NCI-H146 treated with DMSO at 0.1 percent for 48 hours (cell line): ENCODE measurements around the gene COPS9.

Experiments
- DNase-seq: peaks from one replicate; lab custom pipeline; 2025; ENCODE audit not compliant: unreplicated experiment; lab: John Stamatoyannopoulos, UW

Gene COPS9

GRCh38 chr2:240121675-240122074 is 14.4 kb downstream of the COPS9 start:
- DNase-seq: no peak

- DNase-seq: no peak
Measured at GRCh38 chr2:240121190-240121589, 14.9 kb downstream of the COPS9 start.

- DNase-seq: no peak
Measured at GRCh38 chr2:240114233-240114632, 21.9 kb downstream of the COPS9 start.

DNA sequence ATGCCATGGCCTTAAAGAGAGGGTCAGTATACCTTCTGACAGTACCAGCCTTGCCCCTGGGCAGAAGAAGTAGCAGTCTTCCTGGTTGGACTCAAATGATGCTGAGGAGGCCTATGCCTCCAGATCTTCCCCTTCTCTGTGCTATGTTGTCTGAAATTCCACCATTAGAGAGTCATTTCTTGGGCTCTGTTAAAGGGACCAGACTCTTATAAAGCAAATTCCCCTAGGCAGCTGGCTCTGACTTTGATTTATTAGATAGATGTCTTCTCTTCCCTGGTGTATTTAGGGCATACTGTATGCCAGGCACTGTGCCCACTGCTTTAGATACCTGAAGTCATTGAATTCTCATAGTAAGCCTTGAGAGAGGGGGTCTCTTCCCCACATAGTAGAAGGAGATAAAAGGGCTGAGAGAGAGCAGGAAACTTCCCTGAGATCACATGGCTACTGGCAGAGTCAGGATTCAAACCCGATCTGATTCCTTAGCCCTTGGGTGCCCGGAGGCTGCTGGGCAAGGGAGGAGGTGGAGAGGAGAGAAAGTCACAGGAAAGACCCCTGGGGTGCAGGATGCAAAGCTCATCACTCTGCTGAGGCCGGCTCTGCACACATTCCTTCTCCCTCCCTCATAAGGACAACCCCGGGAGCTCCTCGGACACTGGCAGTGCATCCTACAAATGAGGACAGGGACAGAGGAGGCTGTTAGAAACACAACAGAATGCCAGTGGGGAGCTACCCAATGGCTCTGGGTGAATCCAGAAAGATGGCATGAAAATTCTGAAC is 23.0 kb downstream of the COPS9 start:
- no peak for DNase-seq

DNA sequence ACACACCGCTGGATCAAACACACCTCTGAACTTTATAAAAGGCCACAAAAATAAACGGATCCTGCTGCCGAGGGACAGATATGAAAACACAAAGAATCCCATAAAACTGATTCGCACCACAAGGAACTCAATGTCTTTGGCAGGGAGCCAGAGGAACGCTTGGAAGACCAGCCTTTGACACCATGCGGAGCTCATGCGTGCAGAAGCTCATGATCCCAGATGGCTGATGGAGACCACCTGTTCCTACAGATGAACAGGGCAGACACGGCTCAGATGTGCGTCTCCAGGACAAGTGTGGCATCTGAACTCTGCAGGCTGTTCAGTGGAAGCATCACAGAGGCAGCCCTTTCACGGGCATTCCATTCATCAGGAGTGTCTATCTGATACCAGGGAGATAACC is 24.9 kb downstream of the COPS9 start:
- DNase-seq: no peak

GRCh38 chr2:240109386-240109785 is 26.7 kb downstream of the COPS9 start:
- DNase-seq: no peak

GRCh38 chr2:240107477-240107796 is 28.7 kb downstream of the COPS9 start:
- no peak for DNase-seq

- no peak for DNase-seq
Measured at GRCh38 chr2:240106765-240107476, 29.2 kb downstream of the COPS9 start.

DNA sequence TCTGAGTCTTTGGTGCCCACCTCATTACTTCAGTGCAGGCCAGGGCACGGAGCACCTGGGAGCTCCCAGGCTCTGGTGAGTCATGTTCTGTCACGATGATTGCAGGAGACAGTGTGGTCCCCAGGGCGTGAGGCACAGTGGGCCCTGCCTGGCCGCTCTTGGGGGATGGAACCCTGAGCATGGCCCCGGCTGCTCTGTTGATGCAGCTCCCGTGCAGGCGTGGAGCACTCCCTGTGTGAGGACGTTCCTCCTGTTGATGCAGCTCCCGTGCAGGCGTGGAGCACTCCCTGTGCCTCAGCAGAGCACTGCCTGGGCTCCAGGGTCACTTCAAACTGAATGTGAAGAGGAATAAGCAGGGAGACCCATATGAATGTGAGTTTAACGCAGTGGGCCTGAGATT is 30.1 kb downstream of the COPS9 start:
- DNase-seq: no peak

DNA sequence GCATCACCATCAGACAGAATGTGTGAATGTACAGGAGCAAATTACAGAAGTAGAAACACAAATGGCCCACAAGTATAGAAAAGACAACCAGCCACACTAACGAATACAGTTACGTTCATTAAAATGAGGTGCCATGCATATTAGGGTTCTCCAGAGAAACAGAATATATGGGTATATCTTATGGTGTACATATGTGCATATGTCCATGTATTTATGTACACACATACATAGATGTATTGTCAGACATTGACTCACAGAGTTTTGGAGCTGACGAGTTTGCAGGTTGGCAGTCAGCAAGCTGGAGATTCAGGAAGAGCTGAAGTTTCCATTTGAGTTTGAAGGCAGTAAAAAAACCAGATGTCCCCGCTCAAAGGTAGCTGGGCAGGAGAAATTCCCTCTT is 33.0 kb downstream of the COPS9 start:
- no peak for DNase-seq

DNA sequence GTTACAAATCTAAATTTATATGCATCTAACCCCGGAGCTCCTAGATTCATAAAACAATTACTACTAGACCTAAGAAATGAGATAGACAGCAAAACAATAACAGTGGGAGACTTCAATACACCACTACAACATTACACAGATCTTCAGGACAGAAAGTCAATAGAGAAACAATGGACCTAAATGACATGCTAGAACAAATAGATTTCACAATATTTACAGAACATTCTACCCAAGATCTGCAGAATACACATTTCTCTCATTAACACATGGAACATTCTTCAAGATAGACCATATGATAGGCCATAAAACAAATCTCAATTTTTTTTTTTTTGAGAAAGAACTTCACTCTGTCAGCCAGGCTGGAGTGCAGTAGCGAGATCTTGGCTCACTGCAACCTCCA is 37.8 kb downstream of the COPS9 start:
- DNase-seq: no peak

- no peak for DNase-seq
Measured at GRCh38 chr2:240095556-240096523, 40.3 kb downstream of the COPS9 start.

DNA sequence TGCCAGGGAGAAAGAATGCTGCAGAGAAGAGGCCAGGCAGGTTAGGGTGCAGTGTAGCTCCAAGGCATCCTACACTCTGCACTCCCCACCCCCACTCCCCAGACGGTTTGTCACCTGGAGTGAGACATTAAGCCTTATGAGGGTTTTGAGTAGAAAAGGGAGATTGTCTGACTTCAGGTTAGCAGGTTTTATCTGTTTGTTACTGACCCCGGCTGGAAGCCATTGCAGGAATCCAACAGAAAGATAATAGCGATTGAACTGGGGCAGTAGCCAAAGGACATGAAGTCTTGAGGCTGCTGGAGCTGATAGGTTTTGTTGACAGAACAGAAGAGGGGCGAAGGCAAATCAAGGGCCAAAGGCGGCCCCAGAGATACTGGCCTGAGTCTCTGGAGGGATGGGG is 46.8 kb downstream of the COPS9 start:
- no peak for DNase-seq

GRCh38 chr2:240086563-240086962 is 49.5 kb downstream of the COPS9 start:
- DNase-seq: no peak
